GM23338 (cell line): Measurements from ENCODE around the gene HES3. TPM values are rescaled to one million over a fixed set of nuclear protein-coding genes. Genes with fewer than 3 reads are reported as not detected.

ENCODE experiments used
- ATAC-seq: fragments of 200-7000 bp; cut with Tn5 transposase; 3 replicates; pipeline ENCODE4 v1.9.1; 2020
- DNase-seq: peaks from one replicate; pipeline ENCODE4 v3.0.0-alpha.2; 2015; ENCODE audit warnings: low spot score
- H2AFZ ChIP-seq: fragments of 200-600 bp; sonication (generic); 2 replicates; pipeline ENCODE4 v1.8.0; 2016; ENCODE audit warnings: antibody characterized with exemption, mild to moderate bottlenecking, moderate library complexity
- H3F3A ChIP-seq: fragments of 200-600 bp; sonication (generic); replicated peaks from 2 replicates; pipeline ENCODE4 v1.8.0; 2017; ENCODE audit warnings: antibody characterized with exemption, mixed run types, low read depth
- H3K27ac ChIP-seq: fragments of 200-600 bp; sonication (generic); 2 replicates; pipeline ENCODE4 v1.6.1; 2016; ENCODE audit warnings: low read depth
- H3K27me3 ChIP-seq: fragments of 200-600 bp; sonication (generic); 2 replicates; pipeline ENCODE4 v1.8.0; 2016; ENCODE audit warnings: mild to moderate bottlenecking, mixed run types, moderate library complexity; ENCODE audit not compliant: insufficient read depth
- H3K36me3 ChIP-seq: fragments of 200-600 bp; sonication (generic); 2 replicates; pipeline ENCODE4 v1.8.0; 2016; ENCODE audit warnings: mild to moderate bottlenecking; ENCODE audit not compliant: insufficient read depth
- H3K4me1 ChIP-seq: fragments of 200-600 bp; sonication (generic); 2 replicates; pipeline ENCODE4 v1.8.0; 2016; ENCODE audit warnings: mild to moderate bottlenecking, moderate library complexity; ENCODE audit not compliant: insufficient read depth
- H3K4me2 ChIP-seq: fragments of 200-600 bp; sonication (generic); 2 replicates; pipeline ENCODE4 v1.7.1; 2017; ENCODE audit warnings: mixed run types
- H3K4me3 ChIP-seq: fragments of 200-600 bp; sonication (generic); 2 replicates; pipeline ENCODE4 v1.6.1; 2016; ENCODE audit warnings: mixed run types
- H3K79me2 ChIP-seq: fragments of 200-600 bp; sonication (generic); replicated peaks from 2 replicates; pipeline ENCODE4 v1.8.0; 2017; ENCODE audit warnings: mild to moderate bottlenecking; ENCODE audit not compliant: insufficient read depth
- H3K9me2 ChIP-seq: fragments of 200-600 bp; sonication (generic); 2 replicates; pipeline ENCODE4 v1.8.0; 2017; ENCODE audit not compliant: insufficient read depth
- H4K20me1 ChIP-seq: fragments of 200-600 bp; sonication (generic); replicated peaks from 2 replicates; pipeline ENCODE4 v1.8.0; 2017; ENCODE audit warnings: mild to moderate bottlenecking; ENCODE audit not compliant: insufficient read depth
- H3K27ac Mint-ChIP-seq: 2 replicates; pipeline ENCODE4 v1.8.0; 2020; ENCODE audit warnings: inconsistent platforms, mild to moderate bottlenecking, moderate library complexity, mixed read lengths
- H3K27me3 Mint-ChIP-seq: 3 replicates; pipeline ENCODE4 v1.8.0; 2022; ENCODE audit warnings: low read depth, mild to moderate bottlenecking, moderate library complexity, mixed read lengths, inconsistent platforms; ENCODE audit not compliant: insufficient read depth, poor library complexity
- H3K36me3 Mint-ChIP-seq: 3 replicates; pipeline ENCODE4 v1.8.0; 2021; ENCODE audit warnings: low read depth, mild to moderate bottlenecking, inconsistent platforms, moderate library complexity, mixed read lengths
- H3K4me1 Mint-ChIP-seq: 3 replicates; pipeline ENCODE4 v1.8.0; 2020; ENCODE audit warnings: mild to moderate bottlenecking, inconsistent platforms, mixed read lengths
- H3K4me3 Mint-ChIP-seq: 3 replicates; pipeline ENCODE4 v1.8.0; 2021; ENCODE audit warnings: moderate library complexity, mild to moderate bottlenecking, inconsistent platforms, mixed read lengths
- H3K9me3 Mint-ChIP-seq: 3 replicates; pipeline ENCODE4 v1.8.0; 2020; ENCODE audit warnings: moderate library complexity, mild to moderate bottlenecking, inconsistent platforms, mixed read lengths
- EZH2 ChIP-seq: fragments of 200-600 bp; sonication (generic); IDR thresholded peaks from one replicate; pipeline ENCODE4 v1.8.0; 2017; ENCODE audit warnings: antibody characterized with exemption, mild to moderate bottlenecking, low read depth; ENCODE audit not compliant: unreplicated experiment
- NANOG ChIP-seq: IDR thresholded peaks from 2 replicates; pipeline ENCODE4 v1.6.1; 2016; ENCODE audit warnings: antibody characterized with exemption, borderline replicate concordance
- POLR2AphosphoS5 ChIP-seq: IDR thresholded peaks from 2 replicates; pipeline ENCODE4 v1.6.1; 2016; ENCODE audit warnings: antibody characterized with exemption, low read depth
- ZNF331 ChIP-seq: fragments of 250-450 bp; sonication (Bioruptor Pico); IDR thresholded peaks from 2 replicates; pipeline ENCODE4 v1.5.0; 2020; ENCODE audit warnings: low read depth, mild to moderate bottlenecking, moderate library complexity
- polyA plus RNA-seq: library from polyadenylated mRNA; unstranded; fragments of >200 nt; fragmentation: Nextera tagmentation; extraction: Ambion mirVana; gene quantifications from 2 replicates; pipeline ENCODE4 v1.2.1, GENCODE V29; 2016
- total RNA-seq: library from RNA; depleted of rRNA; stranded (reverse); fragments of >200 nt; shearing (Covaris generic); gene quantifications from 2 replicates; pipeline ENCODE4 v1.2.3, GENCODE V29; 2014
- TF ChIP-seq, protein P1 (sequence below), 2 experiments: fragments of 200-600 bp in 1 of 2; sonication (generic) in 1 of 2; conservative IDR thresholded peaks; 2 replicates each; pipeline versions ENCODE4 v1.5.1 to v1.6.1; 2016 to 2017; ENCODE audit warnings: antibody characterized with exemption in 2 of 2, low read depth in 2 of 2, mild to moderate bottlenecking in 2 of 2, moderate library complexity in 1 of 2

Gene HES3
- total and polyA plus RNA-seq, 2 experiments from 2014 or later, result 7.1 to 50.4 TPM

DNA sequence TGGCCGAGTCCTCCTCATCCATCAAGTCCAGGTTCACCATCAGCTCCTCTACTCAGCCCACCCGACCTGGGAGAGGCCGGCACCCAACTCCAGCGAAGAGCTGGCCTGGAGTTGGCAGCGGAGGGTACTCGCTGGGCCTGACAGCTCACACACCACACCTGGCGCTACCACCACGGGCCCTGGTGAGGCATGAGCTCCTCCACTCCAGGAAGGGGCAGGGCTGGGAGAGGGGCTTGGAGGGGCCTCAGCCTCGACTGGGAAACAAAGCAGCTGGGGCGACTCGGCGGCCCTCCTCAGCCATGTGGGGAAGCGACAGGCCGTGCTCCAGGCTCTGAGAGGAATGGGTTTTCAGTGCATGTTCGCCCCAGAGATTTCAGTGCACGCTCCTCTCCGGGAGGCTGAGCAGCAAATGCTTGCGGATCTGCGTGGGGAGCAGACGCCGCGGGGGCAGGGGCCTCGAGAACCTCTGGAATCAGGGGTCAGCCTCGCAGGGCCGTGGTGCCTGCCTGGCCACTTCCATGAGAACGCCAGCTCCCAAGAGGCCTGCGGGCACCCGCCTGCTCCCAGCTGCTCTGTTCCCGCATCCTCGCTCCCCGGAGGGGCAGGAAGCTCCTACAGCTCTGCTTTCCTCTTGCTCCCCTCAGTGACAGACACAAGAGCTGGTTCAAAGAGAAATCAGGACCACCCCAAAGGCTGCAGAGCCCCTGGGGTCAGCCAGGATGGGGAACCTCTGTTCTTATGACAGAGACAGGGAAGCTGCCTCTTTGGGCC lies 35.8 kb downstream of the HES3 start:
- H4K20me1 ChIP-seq, result no peaks in the 10 kb centered on the region; the same call in 1 of the 2 replicates
- no peaks in the 10 kb centered on the region for H3K9me3 Mint-ChIP-seq
- ATAC-seq (no peak), DNase-seq (no peak)
- H3K4me3 Mint-ChIP-seq, result no peak overlapping the region
- no peaks in the 10 kb centered on the region for H3K27me3 ChIP-seq
- no peak overlapping the region for H3K4me3 ChIP-seq
- peaks cover 17% of the 10 kb centered on the region for H3K4me1 Mint-ChIP-seq
- no peak overlapping the region for H3K27ac Mint-ChIP-seq
- H3K36me3 Mint-ChIP-seq, result peaks cover 4% of the 10 kb centered on the region; the same call in 1 of the 3 replicates
- TF ChIP-seq EZH2 (no peak), POLR2AphosphoS5 (no peak), NANOG (no peak), ZNF331 (CRISPR knock-in tag) (no peak)
- no peaks in the 10 kb centered on the region for H3K36me3 ChIP-seq
- H3K4me1 ChIP-seq, result no peaks in the 10 kb centered on the region; the same call in 1 of the 2 replicates
- H3K27ac ChIP-seq, result no peak overlapping the region
- H3K9me2 ChIP-seq, result no peaks in the 10 kb centered on the region
- H2AFZ ChIP-seq, result no peak overlapping the region
- H3K27me3 Mint-ChIP-seq, result peaks cover 12% of the 10 kb centered on the region
- H3K79me2 ChIP-seq, result no peaks in the 10 kb centered on the region
- no peaks in the 10 kb centered on the region for H3F3A ChIP-seq
- H3K4me2 ChIP-seq, result no peak overlapping the region

DNA sequence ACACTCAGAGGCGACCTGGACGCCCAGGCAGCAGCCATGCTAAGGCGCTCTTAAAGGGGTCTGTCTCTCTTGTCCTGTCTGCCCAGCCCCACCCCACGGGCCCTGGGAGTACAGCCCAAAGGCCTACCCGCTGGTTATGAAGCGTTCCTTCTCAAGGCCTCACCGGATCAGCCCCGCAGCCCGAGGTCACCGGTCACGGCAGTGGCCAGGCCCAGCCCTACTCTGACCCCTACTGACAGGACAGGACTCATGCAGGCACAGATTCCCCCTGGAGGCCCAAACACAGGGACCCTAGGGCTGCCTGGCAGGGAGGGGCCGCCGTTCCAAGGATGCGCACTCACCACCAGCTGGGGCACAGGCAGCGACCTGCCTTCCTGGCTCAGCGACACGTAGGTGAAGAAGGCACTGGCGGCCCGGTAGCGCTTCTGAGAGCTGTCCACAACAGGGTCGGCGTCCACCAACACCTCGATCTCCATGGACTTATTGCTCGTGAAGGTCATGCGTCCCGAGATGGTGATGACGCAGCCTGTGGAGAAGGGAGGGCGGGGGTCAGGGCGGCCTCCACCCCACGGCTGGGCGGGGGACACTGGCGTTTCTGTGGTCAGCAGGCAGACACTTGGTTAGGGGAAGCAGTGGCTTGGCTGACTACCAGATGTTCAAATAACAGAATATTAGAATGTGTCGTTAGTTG lies 36.9 kb downstream of the HES3 start:
- H3K36me3 Mint-ChIP-seq, result peaks cover 4% of the 10 kb centered on the region; the same call in 1 of the 3 replicates
- H3K27ac Mint-ChIP-seq, result no peak overlapping the region
- TF ChIP-seq, protein P1, sequence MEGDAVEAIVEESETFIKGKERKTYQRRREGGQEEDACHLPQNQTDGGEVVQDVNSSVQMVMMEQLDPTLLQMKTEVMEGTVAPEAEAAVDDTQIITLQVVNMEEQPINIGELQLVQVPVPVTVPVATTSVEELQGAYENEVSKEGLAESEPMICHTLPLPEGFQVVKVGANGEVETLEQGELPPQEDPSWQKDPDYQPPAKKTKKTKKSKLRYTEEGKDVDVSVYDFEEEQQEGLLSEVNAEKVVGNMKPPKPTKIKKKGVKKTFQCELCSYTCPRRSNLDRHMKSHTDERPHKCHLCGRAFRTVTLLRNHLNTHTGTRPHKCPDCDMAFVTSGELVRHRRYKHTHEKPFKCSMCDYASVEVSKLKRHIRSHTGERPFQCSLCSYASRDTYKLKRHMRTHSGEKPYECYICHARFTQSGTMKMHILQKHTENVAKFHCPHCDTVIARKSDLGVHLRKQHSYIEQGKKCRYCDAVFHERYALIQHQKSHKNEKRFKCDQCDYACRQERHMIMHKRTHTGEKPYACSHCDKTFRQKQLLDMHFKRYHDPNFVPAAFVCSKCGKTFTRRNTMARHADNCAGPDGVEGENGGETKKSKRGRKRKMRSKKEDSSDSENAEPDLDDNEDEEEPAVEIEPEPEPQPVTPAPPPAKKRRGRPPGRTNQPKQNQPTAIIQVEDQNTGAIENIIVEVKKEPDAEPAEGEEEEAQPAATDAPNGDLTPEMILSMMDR (conservative IDR thresholded peaks at IDR 0.05; ENCODE audit: low read depth in 2 of 2), result peak; percentile 60 to 79
- no peak for TF ChIP-seq NANOG
- H3K27me3 Mint-ChIP-seq, result peaks cover 13% of the 10 kb centered on the region
- H3K4me3 Mint-ChIP-seq, result no peak overlapping the region
- H3K4me1 ChIP-seq, result no peaks in the 10 kb centered on the region; the same call in 1 of the 2 replicates
- no peak overlapping the region for H3K4me3 ChIP-seq
- H3K4me2 ChIP-seq, result no peak overlapping the region
- H3K9me2 ChIP-seq, result no peaks in the 10 kb centered on the region
- no peak overlapping the region for H2AFZ ChIP-seq
- DNase-seq (peak; percentile 86), ATAC-seq (peak; percentile 89)
- no peaks in the 10 kb centered on the region; the same call in 1 of the 2 replicates for H4K20me1 ChIP-seq
- peaks cover 16% of the 10 kb centered on the region for H3K4me1 Mint-ChIP-seq
- H3K9me3 Mint-ChIP-seq, result no peaks in the 10 kb centered on the region
- no peaks in the 10 kb centered on the region for H3K27me3 ChIP-seq
- H3F3A ChIP-seq, result no peaks in the 10 kb centered on the region
- no peak overlapping the region for H3K27ac ChIP-seq
- H3K79me2 ChIP-seq, result no peaks in the 10 kb centered on the region
- H3K36me3 ChIP-seq, result no peaks in the 10 kb centered on the region
